NCI-H2081 (cell line): Measurements from ENCODE around the gene PLOD2.
"Not testable (repeated sequence)": the region's sequence is repeated elsewhere in the genome, so short reads cannot be mapped to it uniquely, and the experiment has no call there.

ENCODE experiments used
- DNase-seq, 2 experiments: peaks; one replicate each; lab custom pipeline; 2025; lab: John Stamatoyannopoulos, UW

PLOD2 gene

GRCh38 chr3:146138902-146139301 lies 22.1 kb downstream of the PLOD2 start:
- no peak for DNase-seq

- no peak for DNase-seq
These were observed 24.3 kb downstream of the PLOD2 start for GRCh38 chr3:146136647-146137046.

GRCh38 chr3:146134348-146135117 lies 26.5 kb downstream of the PLOD2 start:
- DNase-seq: no peak

GRCh38 chr3:146133441-146133840 lies 27.5 kb downstream of the PLOD2 start:
- DNase-seq: no peak

GRCh38 chr3:146131616-146132410 lies 29.2 kb downstream of the PLOD2 start:
- DNase-seq: no peak

- DNase-seq: no peak
These were observed 30.1 kb downstream of the PLOD2 start for GRCh38 chr3:146130881-146131371.

- DNase-seq: no peak
These were observed 31.2 kb downstream of the PLOD2 start for GRCh38 chr3:146129750-146130149.

- DNase-seq: no peak
These were observed 32.0 kb downstream of the PLOD2 start for GRCh38 chr3:146128939-146129338.

GRCh38 chr3:146128179-146128578 lies 32.8 kb downstream of the PLOD2 start:
- DNase-seq: no peak

GRCh38 chr3:146125951-146126350 lies 35.0 kb downstream of the PLOD2 start:
- DNase-seq: no peak

- no peak for DNase-seq
These were observed 36.7 kb downstream of the PLOD2 start for GRCh38 chr3:146124126-146124801.

- no peak for DNase-seq
These were observed 43.3 kb downstream of the PLOD2 start for GRCh38 chr3:146117406-146118285.

GRCh38 chr3:146115619-146116018 lies 45.4 kb downstream of the PLOD2 start:
- DNase-seq: no peak

GRCh38 chr3:146113804-146114203 lies 47.2 kb downstream of the PLOD2 start:
- not testable (repeated sequence) for DNase-seq

- no peak for DNase-seq
These were observed 49.6 kb downstream of the PLOD2 start for GRCh38 chr3:146111337-146111736.

GRCh38 chr3:146110161-146110560 lies 50.8 kb downstream of the PLOD2 start:
- DNase-seq: no peak

- no peak for DNase-seq
These were observed 54.0 kb downstream of the PLOD2 start for GRCh38 chr3:146106986-146107385.

GRCh38 chr3:146104068-146104467 lies 56.9 kb downstream of the PLOD2 start:
- no peak for DNase-seq

- DNase-seq: no peak
These were observed 58.1 kb downstream of the PLOD2 start for GRCh38 chr3:146102885-146103284.

- DNase-seq: no peak
These were observed 59.4 kb downstream of the PLOD2 start for GRCh38 chr3:146101538-146101937.

- no peak for DNase-seq
These were observed 60.0 kb downstream of the PLOD2 start for GRCh38 chr3:146100825-146101444.
